GM21447 (cell line): ENCODE results near the gene SNAPC2.
"Not testable (repeated sequence)": the region's sequence is repeated elsewhere in the genome, so short reads cannot be mapped to it uniquely, and the experiment has no call there.

Experiments
- ATAC-seq: cut with Tn5 transposase; IDR thresholded peaks from one replicate; pipeline ENCODE4 v1.9.1; 2021; ENCODE audit not compliant: unreplicated experiment

The SNAPC2 gene

GRCh38 chr19:7908742-7909461, 11.2 kb upstream of the SNAPC2 start:
- ATAC-seq: no peak

GRCh38 chr19:7909471-7910067, 10.6 kb upstream of the SNAPC2 start:
- no peak for ATAC-seq

GRCh38 chr19:7910321-7911161, 9.6 kb upstream of the SNAPC2 start:
- ATAC-seq: no peak

- ATAC-seq: no peak
These were observed 8.5 kb upstream of the SNAPC2 start for GRCh38 chr19:7911508-7912143.

- ATAC-seq: no peak
These were observed 7.9 kb upstream of the SNAPC2 start for GRCh38 chr19:7912144-7912696.

- no peak for ATAC-seq
These were observed 7.2 kb upstream of the SNAPC2 start for GRCh38 chr19:7912697-7913564.

GRCh38 chr19:7913652-7914051, 6.5 kb upstream of the SNAPC2 start:
- no peak for ATAC-seq

GRCh38 chr19:7914099-7914498, 6.0 kb upstream of the SNAPC2 start:
- ATAC-seq: no peak

- no peak for ATAC-seq
These were observed 5.5 kb upstream of the SNAPC2 start, which contains the start of gene TGFBR3L for GRCh38 chr19:7914598-7915045. Gene TGFBR3L, plus strand, starts transcription at chr19:7914830.

GRCh38 chr19:7915250-7916102, 4.7 kb upstream of the SNAPC2 start:
- no peak for ATAC-seq

GRCh38 chr19:7916103-7916954, 3.8 kb upstream of the SNAPC2 start:
- no peak for ATAC-seq

GRCh38 chr19:7916955-7917266, 3.2 kb upstream of the SNAPC2 start:
- no peak for ATAC-seq

- no peak for ATAC-seq
These were observed 2.7 kb upstream of the SNAPC2 start for GRCh38 chr19:7917267-7918061.

- ATAC-seq: not testable (repeated sequence)
These were observed 2.0 kb upstream of the SNAPC2 start for GRCh38 chr19:7918062-7918614.

- no peak for ATAC-seq
These were observed 1.3 kb upstream of the SNAPC2 start for GRCh38 chr19:7918615-7919421.

- no peak for ATAC-seq
These were observed 572 bp downstream of the SNAPC2 start for GRCh38 chr19:7920519-7921301.
